BE2C (cell line): ENCODE results near the gene LMNB1.

ENCODE experiments used
- DNase-seq: peaks from one replicate; pipeline ENCODE4 v3.0.0-alpha.2; 2020
- H3K27me3 ChIP-seq: fragments of 250-450 bp; sonication (Bioruptor Pico); 2 replicates; pipeline ENCODE4 v1.5.1; 2020; ENCODE audit warnings: mild to moderate bottlenecking
- H3K36me3 ChIP-seq: fragments of 250-450 bp; sonication (Bioruptor Pico); 2 replicates; pipeline ENCODE4 v1.5.1; 2020; ENCODE audit warnings: mild to moderate bottlenecking
- H3K4me1 ChIP-seq: fragments of 250-450 bp; sonication (Bioruptor Pico); 2 replicates; pipeline ENCODE4 v1.5.1; 2020
- H3K4me3 ChIP-seq: 2 replicates; pipeline ENCODE4 v1.5.1; 2011; ENCODE audit warnings: low read depth, low read length
- H3K9me3 ChIP-seq: fragments of 250-450 bp; sonication (Bioruptor Pico); 2 replicates; pipeline ENCODE4 v1.5.1; 2020
- CTCF ChIP-seq: IDR thresholded peaks from 2 replicates; pipeline ENCODE4 v1.5.1; 2012; ENCODE audit warnings: mild to moderate bottlenecking, low read depth, low read length

LMNB1 gene

GRCh38 chr5:126794157-126794828, 17.4 kb downstream of the LMNB1 start:
- Histone ChIP-seq H3K4me3 (no peak overlapping the region), H3K9me3 (no peaks in the 10 kb centered on the region), H3K27me3 (no peaks in the 10 kb centered on the region), H3K4me1 (no peaks in the 10 kb centered on the region), H3K36me3 (peaks cover 14% of the 10 kb centered on the region)
- DNase-seq, result no peak
- TF ChIP-seq CTCF, result no peak

- Histone ChIP-seq H3K4me3 (no peak overlapping the region), H3K36me3 (peaks cover 20% of the 10 kb centered on the region), H3K9me3 (no peaks in the 10 kb centered on the region), H3K27me3 (no peaks in the 10 kb centered on the region), H3K4me1 (no peaks in the 10 kb centered on the region)
- no peak for TF ChIP-seq CTCF
- no peak for DNase-seq
Measured at GRCh38 chr5:126799780-126800179, 22.8 kb downstream of the LMNB1 start.

DNA sequence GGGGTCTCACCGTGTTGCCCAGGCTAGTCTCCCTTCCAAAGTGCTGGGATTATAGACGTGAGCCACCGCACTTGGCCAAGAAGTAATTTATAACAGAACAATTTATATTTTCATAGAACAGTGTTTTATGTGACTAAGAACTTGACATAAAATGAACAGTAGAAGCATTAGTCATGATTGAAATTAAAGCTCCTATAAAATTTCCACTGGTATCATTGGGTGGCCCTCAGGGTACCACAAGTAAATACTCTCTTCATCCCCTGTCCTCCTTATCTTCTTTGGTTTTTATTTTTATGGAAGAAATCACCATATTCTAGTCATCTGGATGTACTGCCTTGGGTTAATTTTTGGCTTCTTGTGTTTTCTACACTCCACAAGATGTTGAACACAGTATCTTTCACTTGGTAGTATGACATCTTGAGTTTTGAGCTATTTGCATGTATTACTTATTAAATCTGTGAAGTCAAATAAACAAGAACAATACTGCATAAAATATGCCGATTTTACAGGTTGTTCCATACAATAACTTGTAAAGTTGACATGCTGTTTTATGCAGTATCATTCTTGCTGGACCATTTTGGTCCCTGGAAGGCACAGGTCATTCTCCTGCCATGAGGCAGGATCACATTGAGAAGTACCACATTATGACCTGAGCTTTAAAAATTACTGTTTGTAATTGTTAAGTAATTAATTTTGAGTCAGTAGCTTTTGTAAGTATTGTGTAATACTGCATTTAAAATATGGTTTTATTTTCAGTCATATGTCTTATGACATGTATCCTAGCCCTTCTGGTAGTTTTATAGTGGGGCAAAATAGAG, 24.4 kb downstream of the LMNB1 start:
- TF ChIP-seq CTCF, result no peak
- Histone ChIP-seq H3K27me3 (no peaks in the 10 kb centered on the region), H3K36me3 (peaks cover 32% of the 10 kb centered on the region), H3K4me3 (no peak overlapping the region), H3K4me1 (no peaks in the 10 kb centered on the region), H3K9me3 (no peaks in the 10 kb centered on the region)
- DNase-seq, result no peak

DNA sequence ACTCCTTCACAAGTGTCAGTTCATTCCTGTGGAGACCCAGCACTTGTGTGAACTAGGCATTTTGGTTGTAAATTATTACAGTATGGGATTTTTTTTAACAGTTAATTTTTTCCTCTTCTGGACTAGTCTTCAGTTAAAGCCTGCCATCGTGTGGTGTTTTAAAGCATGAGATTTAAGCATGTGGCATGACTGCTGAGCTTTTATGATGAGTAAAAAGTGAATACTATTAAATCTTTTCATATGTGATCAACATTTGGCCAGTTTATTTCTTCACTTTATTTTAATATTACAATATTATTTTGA, 25.0 kb downstream of the LMNB1 start:
- H3K27me3 ChIP-seq, result no peaks in the 10 kb centered on the region
- H3K9me3 ChIP-seq, result no peaks in the 10 kb centered on the region
- no peak overlapping the region for H3K4me3 ChIP-seq
- H3K4me1 ChIP-seq, result no peaks in the 10 kb centered on the region
- peak; percentile 50 for TF ChIP-seq CTCF
- DNase-seq, result no peak
- peaks cover 37% of the 10 kb centered on the region for H3K36me3 ChIP-seq

- DNase-seq, result no peak
- Histone ChIP-seq H3K9me3 (no peaks in the 10 kb centered on the region), H3K4me3 (no peak overlapping the region), H3K4me1 (no peaks in the 10 kb centered on the region), H3K27me3 (no peaks in the 10 kb centered on the region), H3K36me3 (peaks cover 55% of the 10 kb centered on the region)
- no peak for TF ChIP-seq CTCF
Measured at GRCh38 chr5:126805063-126805462, 28.1 kb downstream of the LMNB1 start.

DNA sequence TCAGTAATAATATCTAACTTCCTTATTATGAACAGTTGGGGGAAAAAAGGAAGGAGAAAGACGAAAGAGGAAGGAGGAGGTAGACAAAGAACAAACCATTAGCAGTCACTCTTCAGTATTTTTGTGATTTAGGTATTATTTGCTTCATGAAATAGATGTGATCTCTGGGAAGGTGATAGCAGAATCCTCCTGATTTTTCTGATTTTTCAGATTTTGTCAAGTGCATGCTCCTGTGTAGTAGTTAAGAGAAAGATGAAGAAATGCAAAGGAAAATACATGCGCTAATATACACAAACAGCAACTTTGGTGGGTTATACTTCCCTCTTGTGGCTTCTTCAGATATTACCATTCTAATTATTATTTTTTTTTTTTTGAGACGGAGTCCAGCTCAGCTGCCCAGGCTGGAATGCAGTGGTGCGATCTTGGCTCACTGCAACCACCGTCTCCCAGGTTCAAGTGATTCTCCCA, 31.6 kb downstream of the LMNB1 start:
- Histone ChIP-seq H3K27me3 (no peaks in the 10 kb centered on the region), H3K4me3 (no peak overlapping the region), H3K36me3 (peaks cover 87% of the 10 kb centered on the region), H3K9me3 (no peaks in the 10 kb centered on the region), H3K4me1 (no peaks in the 10 kb centered on the region)
- peak; percentile 47 for TF ChIP-seq CTCF
- DNase-seq, result no peak
